SK-N-MC (cell line): ENCODE data around the gene C19orf81.

Source experiments
- EZH2 ChIP-seq: fragments of 200-600 bp; sonication (generic); IDR thresholded peaks from one replicate; pipeline ENCODE4 v1.6.1; 2017; ENCODE audit warnings: antibody characterized with exemption
- POLR2AphosphoS5 ChIP-seq: IDR thresholded peaks from 2 replicates; pipeline ENCODE4 v1.6.1; 2012; ENCODE audit warnings: mild to moderate bottlenecking, low read depth, low read length, borderline replicate concordance

GRCh38 chr19:50697414-50698124 is 48.3 kb downstream of the C19orf81 start:
- TF ChIP-seq POLR2AphosphoS5 (no peak), EZH2 (no peak)
